AG10803 (cell line): ENCODE results near the gene DHRS1.
A peak's percentile ranks its signal among the peaks of the same experiment; 100 is the strongest.

Experiments used
- DNase-seq: peaks from one replicate; pipeline ENCODE4 v3.0.0; 2010; ENCODE audit warnings: low read depth
- H3K4me3 ChIP-seq: 2 replicates; pipeline ENCODE4 v1.5.1; 2011; ENCODE audit warnings: mild to moderate bottlenecking, low read length, control low read depth
- CTCF ChIP-seq: conservative IDR thresholded peaks from 2 replicates; pipeline ENCODE4 v1.5.1; 2011; ENCODE audit warnings: mild to moderate bottlenecking, low read length, control low read depth, inconsistent platforms

Gene DHRS1

GRCh38 chr14:24262821-24263733 is 36.5 kb downstream of the DHRS1 start, which contains the start of gene TGM1:
TGM1 (minus strand) TSS chr14:24263177; CDS start chr14:24262352, 825 bp downstream.
- TF ChIP-seq CTCF, result no peak
- no peak within 1 kb of the TSS for H3K4me3 ChIP-seq
- DNase-seq, result no peak

- TF ChIP-seq CTCF, result no peak
- DNase-seq, result no peak
- H3K4me3 ChIP-seq, result no peak overlapping the region
These were observed 37.6 kb downstream of the DHRS1 start for GRCh38 chr14:24261969-24262327.

- no peak for TF ChIP-seq CTCF
- no peak for DNase-seq
These were observed 38.2 kb downstream of the DHRS1 start for GRCh38 chr14:24261256-24261968.

GRCh38 chr14:24260780-24261157 is 38.8 kb downstream of the DHRS1 start:
- no peak for DNase-seq
- TF ChIP-seq CTCF, result no peak
- no peak overlapping the region for H3K4me3 ChIP-seq

More at GRCh38 chr14:24261256-24261968, 38.2 kb downstream of the DHRS1 start:
- H3K4me3 ChIP-seq, result no peak overlapping the region

- no peak overlapping the region for H3K4me3 ChIP-seq
- DNase-seq, result no peak
- no peak for TF ChIP-seq CTCF
These were observed 39.4 kb downstream of the DHRS1 start for GRCh38 chr14:24260026-24260779.

- DNase-seq, result peak; percentile 75
These were observed 40.1 kb downstream of the DHRS1 start for GRCh38 chr14:24259282-24260025.

More at GRCh38 chr14:24259282-24260025, 40.1 kb downstream of the DHRS1 start:
- no peak overlapping the region for H3K4me3 ChIP-seq
- TF ChIP-seq CTCF, result no peak
